Measurements from ENCODE around the gene LIMK1.
"Not testable (repeated sequence)": the region's sequence is repeated elsewhere in the genome, so short reads cannot be mapped to it uniquely, and the experiment has no call there.

The LIMK1 gene

GRCh38 chr7:74121401-74122249 lies 38.0 kb downstream of the LIMK1 start:
- no peak for DNase-seq (ENCODE audit: low read depth, low spot score)

DNA sequence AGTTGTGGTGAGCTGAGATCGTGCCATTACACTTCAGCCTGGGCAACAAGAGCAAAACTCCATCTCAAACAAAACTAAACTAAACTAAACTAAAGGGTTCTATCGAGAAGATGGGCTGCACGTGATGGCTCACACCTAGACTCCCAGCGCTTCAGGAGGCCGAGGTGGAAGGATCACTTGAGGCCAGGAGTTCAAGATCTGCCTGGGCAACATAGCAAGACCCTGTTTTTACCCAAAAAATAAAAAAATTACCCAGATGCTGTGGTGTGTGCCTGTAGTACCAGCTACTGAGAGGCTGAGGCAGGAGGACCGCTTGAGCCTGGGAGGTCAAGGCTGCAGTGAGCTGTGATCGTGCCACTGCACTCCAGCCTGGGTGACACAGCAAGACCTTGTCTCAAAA lies 40.3 kb downstream of the LIMK1 start:
- not testable (repeated sequence) for DNase-seq (ENCODE audit: low read depth, low spot score)

- DNase-seq (ENCODE audit: low read depth, low spot score) = no peak
Measured at GRCh38 chr7:74126220-74126880, 42.7 kb downstream of the LIMK1 start.

DNA sequence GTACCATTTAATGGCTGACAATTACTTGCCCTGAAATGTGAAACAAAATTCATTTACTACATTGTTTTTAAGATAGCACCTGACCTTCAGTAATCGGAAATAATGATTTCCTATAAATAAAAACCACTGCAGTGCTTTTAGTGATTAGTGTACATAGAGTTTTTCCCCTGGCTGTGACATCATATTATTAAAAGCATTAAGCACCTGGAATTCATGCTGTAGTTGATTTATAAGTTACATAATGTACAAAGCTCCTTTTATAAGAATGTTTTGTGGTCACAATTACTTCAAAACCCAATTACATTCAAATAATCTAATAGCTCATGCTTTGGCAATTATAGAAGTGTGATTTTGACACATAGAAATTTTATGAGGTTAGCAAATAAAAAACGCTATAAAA lies 46.3 kb downstream of the LIMK1 start:
- no peak for DNase-seq (ENCODE audit: low read depth, low spot score)

DNA sequence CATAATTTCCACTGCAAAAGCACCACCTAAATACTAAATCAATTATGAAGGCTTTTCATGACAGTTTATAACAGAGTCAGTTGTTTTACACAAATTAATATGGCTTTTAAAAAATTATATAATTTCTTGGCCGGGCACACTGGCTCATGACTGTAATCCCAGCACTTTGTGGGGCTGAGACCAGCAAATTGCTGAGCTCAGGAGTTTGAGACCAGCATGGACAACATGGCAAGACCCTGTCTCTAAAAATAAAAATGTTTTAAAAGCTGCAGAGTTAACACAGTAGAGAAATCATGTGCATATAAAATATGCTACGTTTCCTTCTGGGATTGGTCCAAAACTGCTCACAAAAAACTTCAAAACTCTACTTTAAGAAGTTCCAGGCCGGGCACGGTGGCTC lies 46.9 kb downstream of the LIMK1 start:
- DNase-seq (ENCODE audit: low read depth, low spot score) = no peak

DNA sequence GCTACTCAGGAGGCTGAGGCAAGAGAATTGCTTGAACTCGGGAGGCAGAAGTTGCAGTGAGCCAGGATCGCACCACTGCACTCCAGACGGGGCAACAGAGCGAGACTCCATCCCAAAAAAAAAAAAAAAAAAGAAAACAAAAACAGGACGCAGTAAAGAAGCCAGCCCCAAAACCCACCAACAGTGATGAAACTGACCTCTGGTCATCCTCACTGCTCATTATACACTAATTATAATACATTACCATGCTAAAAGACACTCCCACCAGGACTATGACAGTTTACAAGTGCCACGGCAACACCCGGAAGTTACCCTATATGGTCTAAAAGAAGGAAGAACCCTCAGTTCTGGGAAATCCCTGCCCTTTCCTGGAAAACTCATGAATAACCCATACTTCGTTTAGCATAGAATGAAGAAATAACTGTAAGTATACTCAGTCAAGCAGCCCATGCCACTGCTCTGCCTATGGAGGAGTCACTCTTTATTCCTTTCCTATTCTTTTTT lies 50.6 kb downstream of the LIMK1 start:
- DNase-seq (ENCODE audit: low read depth, low spot score) = no peak

- DNase-seq (ENCODE audit: low read depth, low spot score) = no peak
Measured at GRCh38 chr7:74138334-74138867, 54.8 kb downstream of the LIMK1 start.

DNA sequence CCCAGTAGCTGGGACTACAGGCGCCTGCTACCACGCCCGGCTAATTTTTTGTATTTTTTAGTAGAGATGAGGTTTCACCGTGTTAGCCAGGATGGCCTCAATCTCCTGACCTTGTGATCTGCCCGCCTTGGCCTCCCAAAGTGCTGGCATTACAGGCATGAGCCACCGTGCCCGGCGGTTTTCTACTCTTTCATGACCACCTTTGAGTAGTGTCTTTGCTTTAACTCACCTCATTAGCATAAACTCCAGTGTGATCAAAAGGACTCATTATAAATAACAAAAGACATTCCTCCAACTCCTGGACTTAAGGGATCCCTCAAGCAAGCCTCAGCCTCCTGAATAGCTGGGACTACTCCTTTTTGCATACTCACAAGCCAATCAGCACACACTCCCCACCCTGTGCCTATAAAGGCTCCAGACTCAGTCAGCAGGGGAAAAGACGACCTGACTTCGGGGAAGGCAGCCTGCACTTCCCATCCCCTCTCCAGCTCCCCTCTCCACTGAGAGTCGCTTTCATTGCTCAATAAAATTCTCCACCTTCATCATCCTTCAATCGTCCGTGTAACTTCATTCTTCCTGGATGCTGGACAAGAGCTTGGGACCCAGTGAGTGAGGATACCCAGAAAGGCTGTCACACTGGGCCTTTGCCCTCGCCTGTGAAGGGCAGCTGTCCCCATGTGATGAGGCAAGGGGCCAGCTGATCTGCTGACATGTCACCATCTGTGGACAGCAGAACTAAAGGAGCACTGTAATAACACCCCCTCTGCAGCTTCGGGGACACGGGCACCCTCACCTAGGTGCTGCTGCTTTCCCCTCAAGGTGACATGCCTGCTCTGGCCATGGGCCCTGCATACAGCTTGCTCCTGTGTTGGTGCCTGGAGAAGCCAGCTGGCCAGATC lies 55.6 kb downstream of the LIMK1 start:
- DNase-seq (ENCODE audit: low read depth, low spot score) = peak; percentile 62

- DNase-seq (ENCODE audit: low read depth, low spot score) = no peak
Measured at GRCh38 chr7:74141705-74142104, 58.1 kb downstream of the LIMK1 start.

DNA sequence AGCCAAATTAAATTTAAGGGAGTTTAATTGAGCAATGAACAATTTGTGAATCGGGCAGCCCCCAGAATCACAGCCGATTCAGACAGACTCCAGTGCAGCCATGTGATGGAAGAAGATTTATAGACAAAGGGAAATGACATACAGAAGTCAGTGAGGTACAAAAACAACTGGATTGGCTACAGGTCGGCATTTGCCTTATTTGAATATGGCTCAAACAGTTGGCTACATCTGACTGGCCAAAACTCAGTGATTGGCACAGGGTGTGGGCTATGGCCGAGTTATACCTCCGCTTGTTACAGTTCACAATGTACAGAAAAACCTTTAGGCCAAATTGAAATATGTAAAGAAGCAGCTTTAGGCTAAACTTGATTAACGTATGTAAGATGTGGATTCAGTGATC lies 59.8 kb downstream of the LIMK1 start:
- DNase-seq (ENCODE audit: low read depth, low spot score) = no peak

DNA sequence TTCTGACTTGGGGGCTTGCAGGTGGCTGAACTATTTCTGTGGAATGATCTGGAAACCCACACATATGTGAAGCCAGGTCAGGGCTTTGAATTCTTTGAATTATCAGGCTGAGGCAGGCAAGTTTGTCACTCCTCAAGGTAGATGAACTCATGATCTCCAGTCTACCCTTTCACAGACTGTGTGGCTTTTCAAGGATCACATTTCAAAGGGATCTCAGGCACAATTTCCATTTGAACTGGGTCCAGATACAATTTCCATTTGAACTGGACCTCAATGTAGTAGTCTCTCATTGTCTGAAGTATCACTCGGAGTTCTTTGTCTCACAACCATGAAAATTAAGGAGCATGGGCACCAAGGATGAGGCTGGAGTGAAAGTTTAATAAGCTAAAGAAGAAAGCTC lies 64.9 kb downstream of the LIMK1 start:
- DNase-seq (ENCODE audit: low read depth, low spot score) = no peak

GRCh38 chr7:74149071-74149470 lies 65.5 kb downstream of the LIMK1 start:
- DNase-seq (ENCODE audit: low read depth, low spot score) = no peak

DNA sequence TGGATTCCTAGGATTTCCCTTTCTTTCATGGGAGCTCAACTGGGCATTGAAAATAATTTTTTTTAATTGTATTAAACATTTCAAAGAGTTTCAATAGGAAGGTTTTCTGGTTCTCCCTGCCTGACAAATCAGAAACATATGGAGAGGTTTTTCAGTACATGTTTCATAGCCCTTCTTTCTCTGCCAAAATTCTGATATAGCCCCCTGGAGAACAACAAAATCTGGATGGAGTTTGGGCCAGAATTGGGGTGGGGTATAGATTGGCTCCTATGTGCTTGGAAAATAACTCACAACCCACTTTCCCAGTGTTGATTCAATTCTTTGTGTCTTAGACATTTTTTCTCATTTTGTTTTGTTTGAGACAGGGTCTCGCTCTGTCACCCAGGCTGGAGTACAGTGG lies 66.0 kb downstream of the LIMK1 start:
- DNase-seq (ENCODE audit: low read depth, low spot score) = no peak

DNA sequence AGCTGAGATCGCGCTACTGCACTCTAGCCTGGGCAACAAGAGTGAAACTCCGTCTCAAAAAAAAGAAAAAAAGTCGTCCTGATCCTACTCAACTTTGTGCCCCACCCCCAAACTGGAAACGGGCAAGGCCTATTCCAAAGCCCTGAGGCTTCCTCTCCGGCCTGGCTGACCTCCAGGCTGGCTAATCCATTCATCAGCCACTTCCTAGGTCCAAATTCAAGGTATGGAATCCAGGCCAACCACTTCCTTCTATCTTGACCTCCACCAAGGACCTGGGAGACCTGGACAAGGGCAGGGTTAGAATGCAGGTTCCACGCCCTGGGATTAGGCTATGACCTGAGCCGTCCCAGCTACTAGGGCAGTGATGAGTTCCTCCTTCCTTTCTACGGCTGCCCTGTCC lies 70.1 kb downstream of the LIMK1 start:
- DNase-seq (ENCODE audit: low read depth, low spot score) = peak; percentile 61

DNA sequence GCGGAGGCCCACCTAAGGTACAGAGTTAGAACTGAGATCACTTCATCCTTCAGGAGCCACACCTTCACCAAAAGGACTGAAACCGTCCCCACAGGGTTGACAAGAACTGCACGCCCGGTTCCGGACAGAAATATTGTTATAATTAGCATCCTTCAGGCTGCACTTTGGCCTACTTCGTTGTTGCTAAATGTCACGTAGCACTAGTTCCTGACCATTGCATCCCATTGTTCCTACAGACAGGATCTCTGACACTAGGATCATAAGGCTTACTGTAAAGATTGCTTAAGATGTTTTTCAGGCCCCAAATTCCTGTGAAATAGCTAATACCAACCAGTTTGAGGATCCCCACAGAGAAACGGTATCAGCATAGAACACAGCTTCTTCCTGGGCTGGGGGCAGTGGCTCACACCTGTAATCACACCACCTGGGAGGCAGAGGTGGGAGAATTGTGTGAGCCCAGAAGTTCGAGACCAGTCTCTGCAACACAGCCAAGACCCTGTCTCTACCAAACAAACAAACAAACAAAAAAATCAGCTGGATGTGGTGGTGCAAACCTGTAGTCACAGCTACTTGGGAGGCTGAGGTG lies 72.3 kb downstream of the LIMK1 start:
- DNase-seq (ENCODE audit: low read depth, low spot score) = no peak

DNA sequence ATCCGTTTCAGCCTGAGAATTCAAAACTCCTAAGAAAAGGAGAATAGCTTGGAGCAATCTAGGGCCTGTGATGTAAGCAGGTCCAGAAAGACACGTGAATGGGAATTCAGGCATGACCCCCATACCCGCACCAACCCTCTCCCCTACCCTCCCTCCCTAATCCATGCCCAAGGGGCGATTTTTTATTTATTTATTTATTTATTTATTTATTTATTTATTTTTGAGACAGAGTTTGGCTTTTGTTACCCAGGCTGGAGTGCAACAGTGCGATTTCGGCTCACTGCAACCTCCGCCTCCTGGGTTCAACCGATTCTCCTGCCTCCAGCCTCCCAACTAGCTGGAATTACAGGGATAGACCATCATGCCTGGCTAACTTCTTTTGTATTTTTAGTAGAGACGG lies 74.0 kb downstream of the LIMK1 start:
- DNase-seq (ENCODE audit: low read depth, low spot score) = no peak

DNA sequence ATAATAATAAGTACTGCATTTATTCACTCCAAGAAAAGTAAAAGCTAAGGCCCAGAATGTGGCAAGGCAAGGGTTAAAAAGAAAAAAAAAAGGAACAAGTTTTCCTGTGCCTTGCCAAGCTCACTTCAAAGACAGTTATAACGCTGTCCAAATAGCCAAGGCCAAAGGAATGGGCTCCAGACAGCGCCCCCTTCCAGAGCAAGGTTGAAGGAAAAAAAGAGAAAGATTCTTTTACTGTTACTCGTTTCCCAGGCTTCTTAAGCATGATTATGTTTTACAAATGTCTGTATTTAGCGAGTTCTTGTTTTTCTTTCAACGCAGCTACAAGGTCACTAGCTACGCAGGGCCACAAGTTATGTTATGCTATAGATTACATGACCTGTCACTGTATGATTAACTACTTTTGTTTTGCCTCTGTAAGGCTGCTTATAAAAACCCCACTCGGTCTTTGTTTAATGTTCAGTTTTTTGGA lies 81.4 kb downstream of the LIMK1 start:
- DNase-seq (ENCODE audit: low read depth, low spot score) = peak; percentile 40

GRCh38 chr7:74165867-74166593 lies 82.4 kb downstream of the LIMK1 start:
- no peak for DNase-seq (ENCODE audit: low read depth, low spot score)

GRCh38 chr7:74167324-74167723 lies 83.7 kb downstream of the LIMK1 start:
- DNase-seq (ENCODE audit: low read depth, low spot score) = not testable (repeated sequence)

Data from ELF-1 (cell line).